Activated CD8-positive, alpha-beta memory T cell treated with anti-CD3 and anti-CD28 coated beads, Interleukin-2, amount 50 U/mL, for 24 hours (primary cell): ENCODE data around the gene ZNF136.
A peak's percentile ranks its signal among the peaks of the same experiment; 100 is the strongest.

Experiments
- DNase-seq: peaks from one replicate; pipeline ENCODE4 v3.0.0-alpha.2; 2020; ENCODE audit errors: extremely low read depth

The ZNF136 gene

GRCh38 chr19:12194827-12195731, 32.2 kb downstream of the ZNF136 start:
- DNase-seq = peak; percentile 35

GRCh38 chr19:12198136-12198535, 35.2 kb downstream of the ZNF136 start:
- DNase-seq = no peak

GRCh38 chr19:12199757-12200419, 37.0 kb downstream of the ZNF136 start:
- no peak for DNase-seq

GRCh38 chr19:12202250-12202649, 39.4 kb downstream of the ZNF136 start:
- no peak for DNase-seq

- DNase-seq = no peak
Observed at GRCh38 chr19:12205296-12205695, 42.4 kb downstream of the ZNF136 start.

GRCh38 chr19:12208221-12208620, 45.3 kb downstream of the ZNF136 start:
- no peak for DNase-seq

GRCh38 chr19:12217332-12217731, 54.4 kb downstream of the ZNF136 start:
- DNase-seq = no peak

GRCh38 chr19:12222980-12223630, 60.2 kb downstream of the ZNF136 start:
- DNase-seq = no peak

GRCh38 chr19:12224676-12225075, 61.8 kb downstream of the ZNF136 start:
- DNase-seq = no peak

- no peak for DNase-seq
Observed at GRCh38 chr19:12229990-12230389, 67.1 kb downstream of the ZNF136 start.

- DNase-seq = no peak
Observed at GRCh38 chr19:12230751-12231733, 68.1 kb downstream of the ZNF136 start.

GRCh38 chr19:12232961-12233360, 70.1 kb downstream of the ZNF136 start:
- no peak for DNase-seq

- no peak for DNase-seq
Observed at GRCh38 chr19:12237143-12237839, 74.4 kb downstream of the ZNF136 start.
